Activated T-helper 1 cell treated with Interleukin-2 at 50 U/mL for 16 hours (primary cell): ENCODE results near the gene LSS.
"Not testable (repeated sequence)": the region's sequence is repeated elsewhere in the genome, so short reads cannot be mapped to it uniquely, and the experiment has no call there.

Experiments used
- DNase-seq: peaks from one replicate; pipeline ENCODE4 v3.0.0-alpha.2; 2020; ENCODE audit warnings: low read depth

Gene LSS

DNA sequence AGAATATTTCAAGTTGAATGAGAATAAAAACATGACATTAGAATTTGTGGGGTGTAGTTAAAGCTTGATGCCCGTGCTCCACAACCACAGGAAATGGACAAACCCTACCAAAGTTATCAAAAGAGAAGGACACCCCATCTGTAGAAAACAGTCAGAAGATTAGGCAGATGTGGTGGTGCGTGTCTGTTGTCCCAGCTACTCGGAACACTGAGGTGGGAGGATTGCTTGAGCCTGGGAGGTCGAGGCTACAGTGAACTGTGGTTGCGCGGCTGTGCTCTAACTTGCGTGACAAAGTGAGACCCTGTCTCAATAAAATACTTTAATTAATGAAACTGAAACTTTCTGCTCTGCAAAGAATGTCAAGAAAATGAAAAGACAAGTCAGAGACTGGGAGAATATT lies 42.9 kb downstream of the LSS start:
- DNase-seq, result no peak

DNA sequence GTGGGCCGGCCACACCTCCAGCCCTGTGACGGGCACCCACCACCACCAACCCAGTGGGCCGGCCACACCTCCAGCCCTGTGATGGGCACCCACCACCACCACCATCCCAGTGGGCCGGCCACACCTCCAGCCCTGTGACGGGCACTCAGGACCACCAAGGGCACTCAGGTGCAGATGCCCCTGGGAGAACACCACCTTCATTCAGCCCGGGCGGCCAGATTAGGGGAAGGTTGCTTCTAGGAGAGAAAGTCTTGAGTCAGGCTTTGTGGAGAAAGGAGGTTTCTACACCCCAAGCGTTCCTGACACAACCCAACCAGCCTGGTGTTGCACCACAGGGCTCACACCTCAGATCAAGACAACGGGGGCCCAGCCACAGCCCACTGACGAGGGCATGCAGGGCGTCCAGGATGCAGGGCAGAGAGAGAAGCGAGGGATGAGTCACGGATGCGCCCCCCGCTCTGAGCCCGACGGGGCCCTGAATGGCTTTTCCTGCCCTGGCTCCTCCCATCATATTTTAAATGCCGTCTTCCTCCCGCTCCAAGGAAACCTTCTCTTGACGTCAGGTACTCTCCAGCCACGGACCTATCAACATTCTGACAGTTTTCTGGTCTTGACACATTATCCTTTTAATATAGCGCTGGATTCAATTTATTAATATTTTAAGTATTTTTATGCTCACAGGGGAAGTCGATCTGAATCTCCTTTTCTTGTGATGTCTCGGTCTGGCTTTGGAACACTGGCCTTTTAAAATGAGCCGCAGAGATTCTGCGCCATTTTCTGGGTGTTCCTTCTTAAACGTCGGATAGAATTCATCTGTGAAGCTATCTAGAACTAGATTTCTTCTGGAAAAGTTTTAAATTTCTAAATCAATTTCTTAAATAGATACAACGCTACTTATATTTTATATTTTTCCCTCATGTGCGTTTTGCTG lies 43.7 kb downstream of the LSS start:
- peak; percentile 35 for DNase-seq

DNA sequence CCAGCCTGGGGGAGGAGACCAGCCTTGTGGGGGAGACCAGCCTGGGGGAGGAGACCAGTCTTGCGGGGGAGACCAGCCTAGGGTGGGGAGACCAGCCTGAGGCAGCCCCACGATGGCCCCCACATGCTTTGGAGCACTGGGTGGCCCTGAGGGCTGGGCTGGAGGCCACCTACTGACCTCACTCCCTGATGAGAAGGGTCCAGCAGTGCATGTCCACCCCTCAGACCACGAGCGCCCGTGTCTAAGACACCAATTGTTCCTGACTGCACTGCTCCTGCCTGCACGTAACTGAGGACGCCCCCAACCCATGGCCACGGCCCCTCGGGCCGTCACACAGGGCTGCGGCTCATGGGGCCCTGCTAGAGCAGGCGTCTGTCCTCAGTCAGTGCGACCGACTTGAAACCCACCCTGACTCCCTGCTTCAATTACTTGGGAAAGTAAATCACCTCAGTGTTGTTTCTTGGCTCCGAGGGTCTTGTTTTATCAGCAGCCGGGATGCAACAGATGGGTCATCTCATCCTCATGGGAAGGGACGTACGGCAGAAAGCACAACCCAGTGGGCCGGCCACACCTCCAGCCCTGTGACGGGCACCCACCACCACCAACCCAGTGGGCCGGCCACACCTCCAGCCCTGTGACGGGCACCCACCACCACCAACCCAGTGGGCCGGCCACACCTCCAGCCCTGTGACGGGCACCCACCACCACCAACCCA lies 44.5 kb downstream of the LSS start, which contains the start of gene SPATC1L:
Gene SPATC1L (minus strand): TSS at position 550 of the 715 bp plus-strand sequence. CDS start 1,643 bp downstream, outside the sequence.
- DNase-seq, result peak; percentile 20

DNA sequence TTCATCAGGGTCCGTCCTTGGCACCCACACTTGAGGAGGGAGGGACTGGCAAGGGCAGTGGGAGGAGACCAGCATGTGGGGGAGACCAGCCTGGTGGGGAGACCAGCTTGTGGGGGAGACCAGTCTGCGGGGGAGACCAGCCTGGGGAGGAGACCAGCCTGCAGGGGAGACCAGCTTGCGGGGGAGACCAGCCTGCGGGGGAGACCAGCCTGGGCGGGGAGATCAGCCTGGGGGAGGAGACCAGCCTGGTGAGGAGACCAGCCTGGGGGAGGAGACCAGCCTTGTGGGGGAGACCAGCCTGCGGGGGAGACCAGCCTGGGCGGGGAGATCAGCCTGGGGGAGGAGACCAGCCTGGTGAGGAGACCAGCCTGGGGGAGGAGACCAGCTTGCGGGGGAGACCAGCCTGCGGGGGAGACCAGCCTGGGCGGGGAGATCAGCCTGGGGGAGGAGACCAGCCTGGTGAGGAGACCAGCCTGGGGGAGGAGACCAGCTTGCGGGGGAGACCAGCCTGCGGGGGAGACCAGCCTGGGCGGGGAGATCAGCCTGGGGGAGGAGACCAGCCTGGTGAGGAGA lies 45.2 kb downstream of the LSS start:
- DNase-seq, result not testable (repeated sequence)

DNA sequence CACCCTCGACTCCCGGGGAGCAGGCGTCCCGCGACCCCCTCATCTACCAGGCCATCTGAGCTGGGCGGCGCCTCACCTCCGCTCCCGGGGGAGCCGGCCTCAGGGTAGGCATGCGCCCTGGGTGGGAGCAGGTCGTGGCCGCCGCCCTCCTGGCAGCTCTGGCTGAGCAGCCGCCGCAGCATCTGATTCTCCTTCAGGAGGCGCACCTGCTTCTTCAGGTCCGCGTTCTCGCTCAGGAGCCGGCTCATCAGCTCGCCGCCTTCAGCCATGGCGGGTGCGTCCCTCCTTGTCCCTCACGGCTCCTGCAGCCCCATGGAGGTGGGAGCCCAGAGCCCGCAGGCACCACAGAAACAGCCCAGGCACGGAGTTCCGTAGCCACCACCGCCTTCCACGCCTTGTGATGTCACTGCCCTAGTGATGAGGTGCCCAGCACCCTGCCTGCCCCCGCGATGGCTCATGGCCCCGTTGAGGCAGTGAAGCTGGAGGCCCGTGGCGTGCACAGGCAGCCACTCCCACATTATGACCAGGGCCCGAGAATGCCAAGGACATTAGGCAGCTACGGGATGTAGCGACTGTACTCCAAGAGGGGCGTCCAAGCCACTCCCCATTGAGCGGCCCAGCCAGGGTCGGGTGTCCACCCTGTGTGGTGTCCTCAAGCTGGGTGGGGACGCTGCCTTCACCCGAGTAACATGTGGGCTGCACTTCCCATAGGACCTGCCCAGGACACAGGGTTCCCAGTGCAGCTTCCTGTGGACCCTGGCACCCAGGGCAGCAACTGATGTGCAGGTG lies 45.8 kb downstream of the LSS start:
- DNase-seq, result no peak

DNA sequence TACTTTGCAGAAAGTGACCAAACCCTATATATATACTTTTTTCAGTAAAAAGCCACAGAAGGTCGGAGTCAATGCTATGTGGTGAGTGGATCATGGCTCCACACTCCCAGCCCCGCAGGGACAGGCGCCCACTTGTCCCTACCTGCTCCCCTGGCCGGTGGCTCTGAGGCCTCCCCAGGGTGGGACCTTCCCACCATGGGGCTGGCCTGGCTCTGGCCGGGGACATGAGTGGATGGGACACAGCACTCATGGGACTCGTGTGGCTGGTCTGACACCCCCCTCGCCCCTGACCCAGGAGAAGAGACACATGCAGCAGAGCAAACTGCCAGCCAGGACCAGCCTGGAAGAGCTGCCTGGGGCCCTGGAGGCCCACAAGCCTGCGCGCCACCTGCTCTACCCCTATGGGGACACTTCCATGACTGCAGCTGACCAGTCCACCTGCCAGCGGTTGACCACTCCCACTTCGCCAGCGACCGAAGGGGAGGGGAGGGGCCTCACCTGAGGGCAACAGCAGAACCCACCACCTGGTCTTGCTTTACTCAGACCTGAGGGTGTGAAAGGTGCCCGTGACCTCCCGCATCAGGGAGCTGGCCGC lies 46.5 kb downstream of the LSS start:
- no peak for DNase-seq

DNA sequence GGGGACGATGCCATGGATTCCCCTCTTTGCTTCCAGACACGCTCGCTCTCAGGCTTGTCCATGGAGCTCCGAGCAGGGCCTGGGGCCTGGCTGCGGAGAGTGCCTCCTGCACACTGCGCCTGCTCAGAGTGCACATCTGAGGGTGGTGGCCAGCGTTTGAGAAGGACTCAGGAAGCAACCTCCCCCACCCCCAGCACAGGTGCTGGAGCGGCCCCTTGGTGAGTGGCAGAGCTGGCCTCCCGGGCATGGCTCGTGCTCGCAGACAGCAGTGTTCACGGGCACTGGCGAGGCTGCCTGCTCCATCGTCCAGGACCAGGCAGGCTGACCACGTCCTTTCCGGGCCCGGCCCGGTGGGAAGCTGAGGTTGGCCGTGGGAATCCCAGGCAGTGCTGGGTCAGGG lies 47.1 kb downstream of the LSS start:
- no peak for DNase-seq

DNA sequence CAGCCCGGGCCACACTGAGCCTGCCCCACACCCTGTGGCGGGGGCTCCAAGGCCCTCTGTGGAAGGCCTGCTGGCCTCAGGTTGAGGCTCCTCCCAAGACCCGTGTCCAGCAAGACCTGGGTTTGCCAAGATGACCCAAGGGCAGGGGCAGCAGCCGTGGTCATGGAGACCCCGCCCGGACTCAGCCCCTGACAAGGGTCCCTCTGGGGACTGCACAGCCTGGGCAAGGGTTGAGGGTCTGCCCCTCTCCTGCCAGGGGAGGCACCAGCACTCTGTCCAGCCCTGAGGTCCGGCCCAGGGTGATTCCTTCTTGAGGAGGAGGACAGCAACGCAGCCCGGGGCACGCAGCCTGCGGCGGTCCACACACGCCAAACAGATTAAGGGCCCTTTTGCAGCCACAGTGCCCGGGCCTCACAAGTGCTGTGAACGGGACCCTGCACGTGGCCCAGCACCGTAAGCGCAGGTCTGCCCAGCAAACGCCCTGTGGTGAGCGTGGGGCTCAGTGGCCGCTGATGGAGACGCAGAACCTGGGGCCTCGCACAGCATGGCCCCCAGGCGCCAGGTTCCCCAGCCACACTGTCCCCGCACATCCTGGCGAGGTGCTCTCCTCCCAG lies 47.7 kb downstream of the LSS start:
- DNase-seq, result no peak

DNA sequence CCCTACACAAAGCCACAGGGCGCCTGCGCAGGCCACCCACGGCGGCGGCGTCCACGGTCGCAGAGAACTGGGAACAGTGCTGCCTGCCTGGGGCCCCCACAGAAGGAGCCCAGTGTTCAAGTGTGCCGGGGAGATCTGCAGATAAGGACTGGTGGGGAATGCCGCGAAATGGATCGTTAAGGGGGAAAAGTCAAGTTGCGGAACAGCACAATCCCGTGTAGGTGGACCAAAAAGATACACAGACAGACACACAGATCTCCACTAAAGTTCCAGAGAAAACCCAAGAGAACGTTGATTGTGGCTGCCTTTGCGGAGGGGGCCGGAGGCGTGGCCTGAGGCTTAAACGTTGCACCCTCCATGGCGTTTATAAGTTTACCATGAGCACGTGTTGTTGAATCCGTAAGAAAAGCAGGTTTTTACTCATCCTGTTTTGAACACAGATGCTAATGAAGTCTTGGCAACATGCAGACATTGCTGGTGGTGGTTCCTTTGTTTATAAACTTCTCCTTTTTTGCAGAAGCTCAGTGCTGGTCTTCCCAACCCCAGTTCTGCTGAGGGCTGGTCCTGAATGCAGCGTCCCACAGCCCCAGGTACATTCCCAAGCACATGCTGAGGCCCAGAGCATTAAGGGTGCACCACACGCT lies 48.4 kb downstream of the LSS start:
- DNase-seq, result no peak

DNA sequence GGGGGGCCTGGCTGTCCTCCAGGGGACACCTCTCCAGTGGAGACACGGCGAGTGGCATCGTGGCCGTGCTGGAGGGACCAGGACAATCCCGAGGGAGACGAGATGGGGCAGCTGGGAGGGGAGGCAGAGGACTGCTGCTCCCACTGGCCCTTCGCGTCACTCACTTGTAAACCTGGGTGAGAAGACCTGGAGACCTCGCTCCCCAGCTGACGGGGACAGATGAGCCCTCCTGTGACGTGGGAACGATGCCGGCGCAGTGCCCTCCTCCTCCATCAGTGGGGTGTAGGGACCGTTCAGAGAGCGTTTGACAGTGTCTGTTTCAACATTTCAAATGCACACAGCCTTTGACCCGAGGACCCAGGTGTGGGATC lies 48.9 kb downstream of the LSS start:
- no peak for DNase-seq

DNA sequence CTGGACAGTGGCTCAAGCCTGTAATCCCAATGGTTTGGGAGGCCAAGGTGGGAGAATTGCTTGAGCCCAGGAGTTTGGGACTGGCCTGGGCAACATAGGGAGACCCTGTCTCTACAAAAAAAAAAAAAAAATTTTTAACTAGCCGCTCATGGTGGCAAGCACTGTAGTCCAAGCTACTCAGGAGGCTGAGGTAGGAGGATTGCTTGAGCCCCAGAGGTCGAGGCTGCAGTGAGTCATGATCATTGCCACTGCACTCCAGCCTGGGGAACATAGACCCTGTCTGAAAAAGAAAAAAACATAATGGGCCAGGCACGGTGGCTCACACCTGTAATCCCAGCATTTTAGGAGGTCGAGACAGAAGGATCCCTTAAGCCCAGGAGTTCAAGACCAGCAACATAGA lies 49.6 kb downstream of the LSS start:
- no peak for DNase-seq

DNA sequence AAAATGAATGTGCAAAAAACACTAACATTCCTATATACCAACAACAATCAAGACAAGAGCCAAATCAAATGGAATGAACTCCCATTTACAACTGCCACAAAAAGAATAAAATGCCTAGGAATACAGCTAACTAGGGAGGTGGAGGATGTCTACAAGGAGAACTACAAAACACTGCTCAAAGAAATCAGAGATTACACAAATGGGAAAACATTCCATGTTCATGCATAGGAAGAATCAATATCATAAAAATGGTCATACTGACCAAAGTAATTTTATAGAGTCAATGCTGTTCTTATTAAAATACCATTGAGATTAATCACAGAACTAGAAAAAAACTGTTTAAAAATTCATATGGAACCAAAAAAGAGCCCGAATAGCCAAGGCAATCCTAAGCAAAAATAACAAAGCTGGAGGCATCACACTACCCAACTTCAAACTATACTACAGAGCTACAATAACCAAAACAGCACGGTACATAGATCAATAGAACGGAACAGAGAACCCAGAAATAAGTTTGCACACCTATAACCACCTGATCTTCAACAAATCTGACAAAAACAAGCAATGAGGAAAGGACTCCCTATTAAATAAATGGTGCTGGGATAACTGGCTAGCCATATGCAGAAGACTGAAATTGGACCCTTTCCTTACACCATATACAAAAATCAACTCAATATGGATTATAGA lies 52.0 kb downstream of the LSS start:
- not testable (repeated sequence) for DNase-seq

DNA sequence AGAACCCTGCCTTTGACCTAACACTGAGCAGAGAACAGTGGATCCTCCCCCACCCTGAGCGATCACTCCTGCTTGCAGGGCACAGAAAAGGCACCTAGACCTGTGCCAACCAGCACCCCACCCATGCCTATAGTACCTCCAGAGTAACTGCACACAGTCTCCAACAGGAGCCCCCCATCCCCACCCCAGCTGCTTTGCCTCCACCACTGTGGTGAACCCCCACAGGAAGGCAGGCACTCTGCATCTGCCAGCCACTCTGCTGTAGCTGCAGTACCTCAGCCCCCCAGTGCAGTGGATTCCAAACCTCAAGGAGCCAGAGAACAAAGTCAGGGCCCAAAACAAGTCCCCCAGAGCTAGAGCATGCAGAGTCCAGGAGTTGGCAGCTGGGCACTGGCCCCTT lies 55.0 kb downstream of the LSS start:
- no peak for DNase-seq

DNA sequence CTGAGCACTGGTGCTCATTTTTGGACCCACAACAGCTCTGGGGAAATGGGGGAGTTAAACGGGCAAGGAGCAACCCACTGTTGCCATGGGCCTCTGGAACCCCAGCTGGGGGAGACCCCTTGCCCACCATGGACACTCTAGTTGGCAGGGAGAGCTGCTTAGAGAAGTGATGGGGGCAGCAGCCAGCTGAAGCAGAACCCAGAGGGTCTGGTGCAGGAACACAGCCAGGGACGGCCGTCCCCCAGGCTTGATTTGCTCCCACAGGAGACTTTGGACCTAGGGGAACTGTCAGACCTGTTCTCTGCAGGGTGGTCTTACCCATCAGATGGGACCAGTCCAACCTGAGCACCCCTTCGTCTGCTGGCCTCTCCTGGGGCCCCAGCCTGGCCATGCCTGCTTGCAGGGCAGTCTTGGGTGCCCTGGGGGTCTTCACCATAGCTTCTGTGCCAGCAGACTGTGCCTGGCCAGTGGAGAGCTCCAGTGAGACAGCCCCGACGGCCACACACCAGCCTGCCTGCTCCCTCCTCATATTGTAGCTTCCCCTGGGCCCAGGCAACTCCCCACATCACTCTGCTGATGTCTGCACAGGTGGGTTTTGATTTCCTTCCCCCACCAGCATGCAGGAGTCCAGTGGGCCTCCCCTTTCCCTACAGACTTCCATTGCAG lies 55.6 kb downstream of the LSS start:
- DNase-seq, result no peak

DNA sequence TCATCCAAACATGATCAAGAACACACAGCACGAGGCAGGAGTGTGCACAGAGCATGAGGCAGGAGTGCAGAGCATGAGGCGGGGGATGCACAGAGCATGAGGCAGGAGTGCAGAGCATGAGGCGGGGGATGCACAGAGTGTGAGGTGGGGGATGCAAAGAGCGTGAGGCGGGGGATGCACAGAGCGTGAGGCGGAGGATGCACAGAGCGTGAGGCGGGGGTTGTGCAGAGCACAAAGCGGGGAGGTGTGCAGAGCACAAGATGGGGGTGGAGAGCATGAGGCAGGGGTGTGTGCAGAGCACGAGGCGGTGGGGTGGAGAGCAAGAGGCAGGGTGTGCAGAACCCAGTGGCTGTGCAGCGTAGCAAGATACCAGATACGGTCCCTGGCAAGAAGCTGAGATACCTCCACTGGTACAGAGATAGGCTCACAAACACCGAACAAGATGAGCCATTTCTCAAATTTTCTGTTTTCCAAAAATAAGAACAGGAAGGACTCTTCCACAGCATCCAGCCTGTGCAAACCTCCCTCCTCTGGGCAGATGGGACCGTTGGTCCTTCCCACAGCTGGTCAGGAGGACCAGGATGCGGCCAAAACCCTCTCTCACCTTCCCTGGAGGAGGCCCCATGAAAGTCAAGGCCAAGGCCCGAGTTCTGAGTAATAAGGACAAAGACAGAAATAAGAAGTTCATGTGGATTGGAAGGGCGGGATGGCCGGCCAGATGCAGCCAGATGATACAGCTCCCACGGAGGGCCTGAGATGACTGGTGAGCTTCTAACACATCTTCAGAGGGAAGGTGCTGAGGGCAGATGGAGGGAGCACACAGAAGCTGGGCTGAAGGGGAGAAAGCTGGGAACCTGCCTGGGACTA lies 56.3 kb downstream of the LSS start:
- DNase-seq, result no peak

DNA sequence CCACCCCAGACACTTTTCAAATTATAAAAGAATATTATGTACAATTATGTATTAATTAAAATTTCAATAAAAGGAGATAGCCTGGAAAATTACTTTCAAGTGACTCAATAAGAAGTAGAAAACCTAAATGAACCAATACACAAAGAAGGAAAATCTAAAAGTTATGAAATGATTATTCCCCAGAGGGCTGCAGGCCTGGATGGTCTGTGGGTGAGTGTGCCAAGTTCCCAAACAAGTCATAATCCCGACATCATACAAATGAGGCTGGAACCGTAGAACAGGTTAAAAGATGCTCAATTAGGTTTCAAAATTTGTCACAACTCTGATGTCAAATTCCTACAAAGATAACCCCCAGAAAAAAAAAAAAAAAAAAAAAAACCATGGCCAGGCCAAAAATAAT lies 57.0 kb downstream of the LSS start:
- no peak for DNase-seq

DNA sequence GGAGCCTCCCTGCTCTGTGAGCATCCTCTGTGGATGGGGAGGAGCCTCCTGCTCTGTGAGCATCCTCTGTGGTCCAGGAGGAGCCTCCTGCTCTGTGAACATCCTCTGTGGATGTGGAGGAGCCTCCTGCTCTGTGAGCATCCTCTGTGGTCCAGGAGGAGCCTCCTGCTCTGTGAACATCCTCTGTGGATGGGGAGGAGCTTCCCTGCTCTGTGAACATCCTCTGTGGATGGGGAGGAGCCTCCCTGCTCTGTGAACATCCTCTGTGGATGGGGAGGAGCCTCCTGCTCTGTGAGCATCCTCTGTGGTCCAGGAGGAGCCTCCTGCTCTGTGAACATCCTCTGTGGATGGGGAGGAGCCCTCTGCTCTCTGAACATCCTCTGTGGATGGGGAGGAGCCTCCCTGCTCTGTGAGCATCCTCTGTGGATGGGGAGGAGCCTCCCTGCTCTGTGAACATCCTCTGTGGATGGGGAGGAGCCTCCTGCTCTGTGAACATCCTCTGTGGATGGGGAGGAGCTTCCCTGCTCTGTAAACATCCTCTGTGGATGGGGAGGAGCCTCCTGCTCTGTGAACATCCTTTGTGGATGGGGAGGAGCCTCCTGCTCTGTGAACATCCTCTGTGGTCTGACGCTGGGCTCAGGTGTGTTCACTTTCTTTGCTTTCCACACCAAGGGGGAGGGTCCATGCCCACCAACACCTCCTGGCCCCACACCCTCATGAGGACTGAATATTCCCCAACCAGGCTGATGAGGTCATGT lies 58.0 kb downstream of the LSS start:
- DNase-seq, result peak; percentile 18
